Hematopoietic multipotent progenitor cell treated with erythropoietin and hydrocortisone succinate and interleukin-3 and kit ligand, for 6 days (in vitro differentiated cells): ENCODE results near the gene TRIM28.

Experiments used
- DNase-seq: peaks from one replicate; pipeline ENCODE4 v3.0.0-alpha.2; 2015

Gene TRIM28

DNA sequence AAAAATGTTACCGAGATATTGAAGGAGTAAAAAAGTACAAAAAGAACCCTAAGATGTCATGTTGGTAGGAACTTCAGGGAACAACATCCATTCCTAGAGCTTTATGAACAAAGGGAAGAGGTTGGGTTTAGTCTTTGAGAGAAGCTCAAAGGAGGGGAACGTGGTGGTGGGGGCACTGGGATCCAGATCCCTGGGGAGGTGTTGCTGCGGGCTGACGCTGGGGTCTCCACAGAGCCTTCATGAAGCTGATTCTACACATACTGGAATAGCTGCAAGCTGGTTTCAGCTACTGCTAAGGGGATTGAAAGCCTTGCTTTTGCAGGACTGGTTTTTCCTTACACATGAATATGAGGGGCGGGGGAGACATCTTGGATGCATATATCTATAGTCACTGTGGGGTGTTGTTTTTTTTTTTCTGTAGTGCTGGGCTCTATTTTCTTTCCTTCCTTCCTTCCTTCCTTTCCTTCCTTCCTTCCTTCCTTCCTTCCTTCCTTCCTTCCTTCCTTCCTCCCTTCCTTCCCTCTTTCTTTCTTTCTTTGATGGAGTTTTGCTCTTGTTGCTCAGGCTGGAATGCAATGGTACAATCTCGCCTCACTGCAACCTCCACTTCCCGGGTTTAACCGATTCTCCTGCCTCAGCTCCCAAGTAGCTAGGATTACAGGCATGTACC lies 35.7 kb downstream of the TRIM28 start:
- DNase-seq, result no peak

- DNase-seq, result peak; percentile 96
Observed at GRCh38 chr19:58581227-58582141, 37.6 kb downstream of the TRIM28 start.

- DNase-seq, result no peak
Observed at GRCh38 chr19:58582985-58583384, 39.1 kb downstream of the TRIM28 start.

DNA sequence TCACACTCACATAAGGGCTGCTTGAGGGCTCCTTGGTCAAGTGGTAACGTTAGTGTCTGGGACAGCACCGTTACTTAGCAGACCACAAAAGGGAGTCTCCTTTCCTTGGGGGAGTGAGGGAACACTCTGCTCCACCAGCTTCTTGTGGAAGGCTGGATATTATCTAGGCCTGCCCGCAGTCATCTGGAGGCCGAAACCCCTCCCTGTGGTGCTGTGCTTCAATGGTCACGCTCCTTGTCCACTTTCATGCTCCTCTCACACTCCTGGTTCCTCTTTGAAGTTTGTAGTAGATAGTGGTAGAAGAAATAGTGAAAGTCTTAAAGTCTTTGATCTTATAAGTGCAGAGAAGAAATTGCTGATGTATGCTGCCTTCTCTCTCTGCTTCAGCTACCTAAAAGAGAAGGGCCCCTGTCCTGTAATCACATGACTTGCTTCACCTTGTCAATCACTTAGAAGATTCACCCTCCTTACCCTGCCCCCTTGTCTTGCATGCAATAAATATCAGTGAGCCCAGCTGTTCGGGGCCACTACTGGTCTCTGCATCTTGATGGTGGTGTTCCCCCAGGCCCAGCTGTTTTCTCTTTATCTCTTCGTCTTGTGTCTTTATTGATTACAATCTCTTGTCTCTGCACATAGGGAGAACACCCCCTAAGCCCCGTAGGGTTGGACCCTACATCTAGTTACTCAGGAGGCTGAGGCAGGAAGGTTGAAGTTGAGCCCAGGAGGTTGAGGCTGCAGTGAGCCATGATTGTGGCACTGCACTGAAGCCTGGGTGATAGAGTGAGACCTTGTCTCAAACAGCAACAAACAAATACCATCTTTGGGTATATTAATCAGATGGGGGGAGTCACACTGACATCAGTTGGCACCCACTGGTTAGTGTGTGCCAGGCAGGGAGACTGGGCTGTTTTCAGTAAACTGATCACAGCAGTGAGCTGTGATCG lies 40.9 kb downstream of the TRIM28 start:
- DNase-seq, result peak; percentile 89

DNA sequence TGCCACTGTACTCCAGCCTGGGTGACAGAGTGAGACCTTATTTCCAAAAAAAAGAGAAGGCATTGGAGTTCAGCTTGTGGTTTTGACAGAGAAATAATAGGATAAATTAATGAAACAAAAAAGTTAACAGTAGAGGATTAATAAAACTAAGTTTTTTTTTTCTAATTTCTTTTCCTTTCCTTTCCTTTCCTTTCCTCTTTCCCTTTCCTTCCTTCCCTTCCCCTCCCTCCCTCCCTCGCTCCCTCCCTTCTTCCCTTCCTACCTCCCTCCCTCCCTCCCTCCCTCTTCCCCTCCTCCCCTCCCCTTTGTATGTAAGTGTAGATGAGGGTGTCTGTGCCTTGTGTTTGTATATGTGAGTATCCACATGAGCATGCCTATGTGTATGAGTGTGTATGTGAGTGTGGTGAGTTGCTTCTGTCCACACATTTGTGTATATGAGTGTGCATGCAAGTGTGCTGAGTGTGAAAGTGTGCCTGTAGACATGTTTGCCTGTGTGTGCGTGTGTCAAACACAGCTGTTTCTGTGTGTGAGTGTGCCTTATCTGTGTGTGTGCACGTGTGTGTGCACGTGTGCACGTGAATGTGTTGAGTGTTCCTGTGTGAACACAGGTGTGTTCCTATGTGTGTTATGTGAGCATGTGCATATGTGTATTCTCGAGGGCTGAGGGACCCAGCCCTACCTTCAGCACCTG lies 41.7 kb downstream of the TRIM28 start:
- DNase-seq, result peak; percentile 46

DNA sequence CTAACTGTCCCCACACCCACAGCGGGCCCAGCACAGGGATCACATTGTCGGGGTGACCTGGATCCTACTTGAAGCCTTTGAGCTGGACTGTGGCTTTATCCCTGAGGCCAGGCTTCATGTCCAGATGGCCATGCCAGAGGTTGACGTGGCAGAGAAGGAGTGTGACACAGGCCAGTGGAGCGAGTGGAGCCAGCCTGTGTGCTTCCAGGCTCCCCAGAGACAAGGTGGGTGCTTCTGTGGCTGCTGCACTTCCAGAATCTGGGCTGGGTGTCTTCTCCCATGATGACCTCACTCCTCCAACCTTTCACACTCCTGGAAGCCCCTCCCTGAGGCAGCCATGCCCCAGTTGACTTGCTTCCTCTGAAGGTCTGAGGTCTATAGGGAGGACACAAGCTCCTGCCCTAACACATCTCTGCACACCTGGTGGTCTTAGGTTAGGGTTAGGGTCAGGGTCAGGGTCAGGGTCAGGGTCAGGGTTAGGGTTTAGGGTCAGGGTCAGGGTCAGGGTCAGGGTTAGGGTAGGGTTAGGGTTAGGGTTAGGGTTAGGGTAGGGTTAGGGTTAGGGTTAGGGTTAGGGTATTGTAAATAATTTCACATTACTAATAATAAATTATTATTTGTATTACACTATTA lies 42.4 kb downstream of the TRIM28 start:
- DNase-seq, result no peak
